ENCODE data around the gene IRAK2. TPM values are rescaled to one million over a fixed set of nuclear protein-coding genes. Genes with fewer than 3 reads are reported as not detected.

The IRAK2 gene
- total RNA-seq, 1 donor from 2014 or later, result 10.6 TPM

DNA sequence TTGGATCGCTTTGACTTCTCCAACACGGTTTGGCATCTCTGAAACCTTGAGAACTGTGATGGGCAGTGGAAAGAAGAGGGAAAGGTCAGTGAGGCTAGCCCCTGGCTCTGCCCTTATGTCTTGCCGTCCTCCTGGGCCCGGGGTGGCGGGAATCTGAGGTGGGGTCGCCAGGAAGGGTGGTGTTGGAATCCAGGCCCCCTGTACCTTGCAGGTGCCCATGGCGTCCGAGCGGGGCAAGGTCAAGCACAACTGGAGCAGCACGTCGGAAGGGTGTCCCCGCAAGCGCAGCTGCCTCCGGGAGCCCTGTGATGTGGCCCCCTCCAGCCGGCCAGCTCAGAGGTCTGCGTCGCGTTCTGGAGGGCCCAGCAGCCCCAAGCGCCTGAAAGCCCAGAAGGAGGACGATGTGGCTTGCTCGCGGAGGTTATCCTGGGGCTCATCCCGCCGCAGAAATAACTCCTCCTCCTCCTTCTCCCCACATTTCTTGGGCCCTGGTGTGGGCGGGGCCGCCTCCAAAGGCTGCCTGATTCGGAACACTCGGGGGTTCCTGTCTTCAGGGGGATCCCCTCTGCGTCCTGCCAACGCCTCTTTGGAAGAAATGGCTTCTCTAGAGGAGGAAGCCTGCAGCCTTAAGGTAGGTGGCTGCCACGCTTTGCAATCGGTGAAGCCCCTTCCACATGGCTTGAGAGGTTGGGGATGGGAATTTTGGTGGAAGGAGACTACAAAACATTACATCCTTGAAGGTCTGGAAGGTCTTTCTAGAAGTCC lies 84.4 kb downstream of the IRAK2 start:
- Histone ChIP-seq H3K4me1 (peaks cover 30% of the 10 kb centered on the region), H3K9me3 (no peaks in the 10 kb centered on the region), H3K36me3 (peaks cover 0 to 6% of the 10 kb centered on the region in 2 donors), H3K4me3 (peak overlapping the region; percentile 80 to 82), H3K27ac (peak overlapping the region; percentile 87), H3K27me3 (no peaks in the 10 kb centered on the region)
- intact Hi-C loops (cut with DNase I), result no loop called here
- no peak for DNase-seq (ENCODE audit: extremely low spot score in 2 of 2)
- TF ChIP-seq, protein P1, sequence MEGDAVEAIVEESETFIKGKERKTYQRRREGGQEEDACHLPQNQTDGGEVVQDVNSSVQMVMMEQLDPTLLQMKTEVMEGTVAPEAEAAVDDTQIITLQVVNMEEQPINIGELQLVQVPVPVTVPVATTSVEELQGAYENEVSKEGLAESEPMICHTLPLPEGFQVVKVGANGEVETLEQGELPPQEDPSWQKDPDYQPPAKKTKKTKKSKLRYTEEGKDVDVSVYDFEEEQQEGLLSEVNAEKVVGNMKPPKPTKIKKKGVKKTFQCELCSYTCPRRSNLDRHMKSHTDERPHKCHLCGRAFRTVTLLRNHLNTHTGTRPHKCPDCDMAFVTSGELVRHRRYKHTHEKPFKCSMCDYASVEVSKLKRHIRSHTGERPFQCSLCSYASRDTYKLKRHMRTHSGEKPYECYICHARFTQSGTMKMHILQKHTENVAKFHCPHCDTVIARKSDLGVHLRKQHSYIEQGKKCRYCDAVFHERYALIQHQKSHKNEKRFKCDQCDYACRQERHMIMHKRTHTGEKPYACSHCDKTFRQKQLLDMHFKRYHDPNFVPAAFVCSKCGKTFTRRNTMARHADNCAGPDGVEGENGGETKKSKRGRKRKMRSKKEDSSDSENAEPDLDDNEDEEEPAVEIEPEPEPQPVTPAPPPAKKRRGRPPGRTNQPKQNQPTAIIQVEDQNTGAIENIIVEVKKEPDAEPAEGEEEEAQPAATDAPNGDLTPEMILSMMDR (IDR thresholded peaks at IDR 0.05), result no peak
- TF ChIP-seq POLR2AphosphoS5 (IDR thresholded peaks at IDR 0.05; ENCODE audit: insufficient read depth in 1 of 2, low read depth in 1 of 2), result no peak
- no peak for TF ChIP-seq POLR2A (IDR thresholded peaks at IDR 0.05)

DNA sequence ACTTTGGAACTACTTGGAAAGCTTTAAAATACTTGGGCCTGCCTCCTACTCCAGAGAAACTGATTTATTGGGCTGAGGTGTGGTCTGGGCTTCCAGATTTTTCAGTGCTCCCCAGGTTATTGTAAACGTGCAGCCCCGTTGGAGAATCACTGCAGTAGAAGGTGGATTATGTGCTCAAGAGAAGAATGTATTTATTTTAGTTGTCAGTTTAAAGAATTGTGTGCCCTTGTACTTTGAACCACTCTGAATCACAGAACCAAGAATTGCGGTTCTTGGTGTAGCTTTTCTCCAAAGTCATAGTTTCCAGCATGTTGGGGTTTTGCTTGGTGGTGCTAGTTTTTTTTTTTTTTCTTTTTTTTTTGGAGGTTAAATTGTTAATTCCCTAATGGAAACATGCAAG lies 85.1 kb downstream of the IRAK2 start:
- no peaks in the 10 kb centered on the region for H3K27me3 ChIP-seq
- H3K4me3 ChIP-seq, result peak overlapping the region; percentile 80 to 82
- TF ChIP-seq, protein P1 (IDR thresholded peaks at IDR 0.05), result no peak
- no peak for TF ChIP-seq POLR2AphosphoS5 (IDR thresholded peaks at IDR 0.05; ENCODE audit: insufficient read depth in 1 of 2, low read depth in 1 of 2)
- H3K27ac ChIP-seq, result no peak overlapping the region
- DNase-seq (ENCODE audit: extremely low spot score in 2 of 2), result no peak
- H3K9me3 ChIP-seq, result no peaks in the 10 kb centered on the region
- peaks cover 30% of the 10 kb centered on the region for H3K4me1 ChIP-seq
- intact Hi-C loops (cut with DNase I), result no loop called here
- peaks cover 0 to 6% of the 10 kb centered on the region in 2 donors for H3K36me3 ChIP-seq

DNA sequence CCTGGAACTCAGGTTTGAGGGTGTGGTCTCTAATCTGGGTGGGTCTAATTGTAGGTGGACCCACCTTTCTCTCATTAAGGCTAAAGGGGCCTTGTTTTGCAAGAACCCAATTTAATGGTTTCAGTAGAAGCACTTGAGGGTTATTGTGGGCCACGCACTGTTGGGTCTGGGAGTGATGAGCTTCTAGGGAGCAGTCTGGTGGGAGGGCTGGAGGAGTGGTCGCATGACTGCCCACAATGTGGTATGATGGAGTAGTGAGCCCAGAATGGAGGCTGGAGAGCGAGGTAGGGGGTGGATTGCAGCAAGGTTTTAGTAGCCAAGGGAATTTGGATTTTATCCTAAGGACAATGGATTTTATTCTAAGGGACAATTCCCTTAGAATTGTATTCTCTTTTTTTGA lies 86.3 kb downstream of the IRAK2 start:
- no peak for DNase-seq (ENCODE audit: extremely low spot score in 2 of 2)

DNA sequence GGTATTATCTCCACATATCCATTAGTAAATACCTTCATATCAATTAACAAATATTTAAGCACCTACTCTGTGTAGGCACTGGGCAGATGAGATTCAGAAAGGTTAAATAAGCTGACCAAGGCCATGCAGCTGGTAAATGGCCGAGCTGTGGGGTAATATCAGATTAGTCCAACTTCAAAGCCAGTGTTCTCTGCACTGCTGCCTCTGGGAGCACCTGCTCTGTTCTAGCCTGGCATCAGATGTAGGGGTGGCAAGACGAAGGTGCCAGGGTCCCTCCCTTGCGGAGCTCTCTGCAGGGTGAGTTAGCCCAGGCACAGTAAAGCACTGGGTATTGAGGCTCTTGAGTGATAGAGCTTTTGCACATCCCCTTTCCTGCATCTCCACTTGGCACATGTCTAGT lies 89.0 kb downstream of the IRAK2 start:
- intact Hi-C loops (cut with DNase I), result no loop called here
- Histone ChIP-seq H3K9me3 (no peaks in the 10 kb centered on the region), H3K4me1 (peaks cover 24% of the 10 kb centered on the region), H3K27me3 (no peaks in the 10 kb centered on the region), H3K4me3 (no peak overlapping the region), H3K27ac (no peak overlapping the region), H3K36me3 (peaks cover 0 to 16% of the 10 kb centered on the region in 2 donors)
- no peak for DNase-seq (ENCODE audit: extremely low spot score in 2 of 2)
- no peak for TF ChIP-seq POLR2A (IDR thresholded peaks at IDR 0.05)
- no peak for TF ChIP-seq POLR2AphosphoS5 (IDR thresholded peaks at IDR 0.05; ENCODE audit: insufficient read depth in 1 of 2, low read depth in 1 of 2)
- TF ChIP-seq, protein P1 (IDR thresholded peaks at IDR 0.05), result no peak

More for the DNA sequence above, 86.3 kb downstream of the IRAK2 start:
- no peak overlapping the region for H3K4me3 ChIP-seq
- peaks cover 30% of the 10 kb centered on the region for H3K4me1 ChIP-seq
- no peak overlapping the region for H3K27ac ChIP-seq
- peaks cover 0 to 9% of the 10 kb centered on the region in 2 donors for H3K36me3 ChIP-seq
- intact Hi-C loops (cut with DNase I), result no loop called here
- TF ChIP-seq, protein P1 (IDR thresholded peaks at IDR 0.05), result no peak
- TF ChIP-seq POLR2A (IDR thresholded peaks at IDR 0.05) (no peak), POLR2AphosphoS5 (IDR thresholded peaks at IDR 0.05; ENCODE audit: insufficient read depth in 1 of 2, low read depth in 1 of 2) (no peak)
- H3K9me3 ChIP-seq, result no peaks in the 10 kb centered on the region
- H3K27me3 ChIP-seq, result no peaks in the 10 kb centered on the region

DNA sequence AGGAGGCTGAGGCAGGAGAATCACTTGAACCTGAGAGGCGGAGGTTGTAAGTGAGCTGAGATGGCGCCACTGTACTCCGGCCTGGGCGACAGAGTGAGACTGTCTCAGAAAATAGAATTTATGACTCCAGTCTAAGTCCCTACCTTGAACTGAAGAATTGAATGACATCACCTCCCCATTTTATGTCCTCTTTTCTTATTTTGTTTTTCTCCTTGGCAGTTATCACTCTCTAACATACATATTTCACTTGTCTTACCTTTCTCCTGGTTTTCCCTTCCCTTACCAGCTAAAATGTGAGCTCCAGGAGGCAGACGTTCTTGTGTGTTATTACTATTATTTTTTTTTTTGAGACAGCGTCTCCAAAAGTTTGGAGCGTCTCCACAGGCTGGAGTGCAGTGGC lies 91.1 kb downstream of the IRAK2 start:
- DNase-seq (ENCODE audit: extremely low spot score in 2 of 2), result no peak
- Histone ChIP-seq H3K27ac (no peak overlapping the region), H3K9me3 (no peaks in the 10 kb centered on the region), H3K4me3 (no peak overlapping the region), H3K36me3 (peaks cover 0 to 28% of the 10 kb centered on the region in 2 donors), H3K27me3 (no peaks in the 10 kb centered on the region), H3K4me1 (peaks cover 5% of the 10 kb centered on the region)
- TF ChIP-seq, protein P1 (IDR thresholded peaks at IDR 0.05), result no peak
- TF ChIP-seq POLR2A (IDR thresholded peaks at IDR 0.05) (no peak), POLR2AphosphoS5 (IDR thresholded peaks at IDR 0.05; ENCODE audit: insufficient read depth in 1 of 2, low read depth in 1 of 2) (no peak)
- intact Hi-C loops (cut with DNase I), result loop anchor here (5.0 kb wide), 1 partner anchor 51 kb away; no protein-coding TSS in a partner anchor
